Tibial nerve (tissue), 3 donors: Measurements from ENCODE around the gene BOC.

Experiments
- POLR2A ChIP-seq, 2 donors: fragments of 450-650 bp; IDR thresholded peaks; one replicate each; pipeline ENCODE4 v1.6.1; 2017; ENCODE audit warnings: antibody characterized with exemption in 2 of 2, mild to moderate bottlenecking in 2 of 2, moderate library complexity in 2 of 2
- TF ChIP-seq, protein P1 (sequence below), 5 experiments: fragments of 200-600 bp in 3 of 5; fragments of 450-650 bp in 2 of 5; sonication (generic) in 3 of 5; IDR thresholded peaks; one replicate each; pipeline ENCODE4 v1.5.1; 2016 to 2019; ENCODE audit warnings: antibody characterized with exemption in 5 of 5, mild to moderate bottlenecking in 3 of 5, moderate library complexity in 2 of 5

DNA sequence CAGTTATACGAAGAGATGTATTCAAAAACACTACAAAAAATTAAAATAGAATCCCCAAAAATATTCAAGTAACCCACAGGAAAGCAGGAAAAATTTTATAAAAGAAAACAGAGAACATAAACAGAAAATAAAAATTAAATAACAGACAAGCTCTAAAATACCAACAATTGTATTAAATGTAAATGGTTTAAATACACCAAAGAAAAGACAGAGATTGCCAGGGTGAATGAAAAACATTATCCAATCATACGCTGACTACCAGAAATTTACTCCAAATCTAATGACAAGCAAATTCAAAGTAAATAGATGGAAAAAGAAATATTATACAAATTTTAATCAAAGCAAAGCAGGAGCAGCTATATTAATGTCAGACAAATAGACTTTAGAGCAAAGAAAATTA is 103.6 kb downstream of the BOC start:
- TF ChIP-seq POLR2A (IDR thresholded peaks at IDR 0.05) = no peak
- TF ChIP-seq, protein P1, sequence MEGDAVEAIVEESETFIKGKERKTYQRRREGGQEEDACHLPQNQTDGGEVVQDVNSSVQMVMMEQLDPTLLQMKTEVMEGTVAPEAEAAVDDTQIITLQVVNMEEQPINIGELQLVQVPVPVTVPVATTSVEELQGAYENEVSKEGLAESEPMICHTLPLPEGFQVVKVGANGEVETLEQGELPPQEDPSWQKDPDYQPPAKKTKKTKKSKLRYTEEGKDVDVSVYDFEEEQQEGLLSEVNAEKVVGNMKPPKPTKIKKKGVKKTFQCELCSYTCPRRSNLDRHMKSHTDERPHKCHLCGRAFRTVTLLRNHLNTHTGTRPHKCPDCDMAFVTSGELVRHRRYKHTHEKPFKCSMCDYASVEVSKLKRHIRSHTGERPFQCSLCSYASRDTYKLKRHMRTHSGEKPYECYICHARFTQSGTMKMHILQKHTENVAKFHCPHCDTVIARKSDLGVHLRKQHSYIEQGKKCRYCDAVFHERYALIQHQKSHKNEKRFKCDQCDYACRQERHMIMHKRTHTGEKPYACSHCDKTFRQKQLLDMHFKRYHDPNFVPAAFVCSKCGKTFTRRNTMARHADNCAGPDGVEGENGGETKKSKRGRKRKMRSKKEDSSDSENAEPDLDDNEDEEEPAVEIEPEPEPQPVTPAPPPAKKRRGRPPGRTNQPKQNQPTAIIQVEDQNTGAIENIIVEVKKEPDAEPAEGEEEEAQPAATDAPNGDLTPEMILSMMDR (IDR thresholded peaks at IDR 0.05) = no peak
